ENCODE measurements around the gene CD164.

GRCh38 chr6:109330263-109330662 is 52.0 kb downstream of the CD164 start:
- TF ChIP-seq POLR2A (IDR thresholded peaks at IDR 0.05; ENCODE audit: low read length) = no peak
- TF ChIP-seq GATA1 (IDR thresholded peaks at IDR 0.05; ENCODE audit: low read depth, low read length) = no peak

Data from erythroblast (primary cell).